Left ventricle myocardium inferior (tissue), 1 donor: Measurements from ENCODE around the gene SAPCD2. TPM values are rescaled to one million over a fixed set of nuclear protein-coding genes. Genes with fewer than 3 reads are reported as not detected.

Experiments used
- DNase-seq: peaks from one replicate; pipeline ENCODE4 v3.0.0-alpha.2; 2020
- H3K27ac ChIP-seq: fragments of 200-600 bp; replicated peaks from 2 replicates; pipeline ENCODE4 v1.8.0; 2021
- H3K27me3 ChIP-seq: fragments of 200-600 bp; 2 replicates; pipeline ENCODE4 v1.8.0; 2021; ENCODE audit warnings: low read depth
- H3K36me3 ChIP-seq: fragments of 200-600 bp; 2 replicates; pipeline ENCODE4 v1.8.0; 2021
- H3K4me1 ChIP-seq: fragments of 200-600 bp; 2 replicates; pipeline ENCODE4 v1.8.0; 2021
- H3K4me3 ChIP-seq: fragments of 200-600 bp; 2 replicates; pipeline ENCODE4 v1.8.0; 2021; ENCODE audit warnings: mild to moderate bottlenecking, moderate library complexity
- H3K9me3 ChIP-seq: fragments of 200-600 bp; replicated peaks from 2 replicates; pipeline ENCODE4 v1.8.0; 2021
- CTCF ChIP-seq: fragments of 200-600 bp; IDR thresholded peaks from 2 replicates; pipeline ENCODE4 v1.8.0; 2021; ENCODE audit warnings: antibody characterized with exemption, mild to moderate bottlenecking, borderline replicate concordance
- intact Hi-C: fragments of 100-400 bp; cut with micrococcal nuclease; formaldehyde crosslinking; loops from one replicate; pipeline ENCODE4 v1.11.0; 2022
- total RNA-seq: library from RNA; stranded (reverse); fragmentation: NEBNext Ultra II Directional; extraction: Animal tissue kit (Norgen Biotek cat#: 25700); gene quantifications from one replicate; pipeline ENCODE4 v1.2.1, GENCODE V29; 2021
- donor health status: DM: no; HTN: yes; CAD: no; lungs with severe emphysema.

The SAPCD2 gene
- total RNA-seq, 1 donor from 2014 or later = 0.25 TPM

- intact Hi-C loops = no loop called here
- Histone ChIP-seq H3K36me3 (peaks cover 25% of the 10 kb centered on the region), H3K4me1 (peaks cover 31% of the 10 kb centered on the region), H3K27me3 (no peaks in the 10 kb centered on the region), H3K9me3 (no peaks in the 10 kb centered on the region), H3K4me3 (peak overlapping the region; percentile 89), H3K27ac (peak overlapping the region; percentile 99)
- TF ChIP-seq CTCF = no peak
- peak; percentile 63 for DNase-seq
These were observed 15.7 kb upstream of the SAPCD2 start for GRCh38 chr9:137085920-137086530.

- intact Hi-C loops = no loop called here
- DNase-seq = no peak
- TF ChIP-seq CTCF = no peak
- H3K4me3 ChIP-seq = no peak overlapping the region
- no peaks in the 10 kb centered on the region for H3K27me3 ChIP-seq
- H3K4me1 ChIP-seq = peaks cover 31% of the 10 kb centered on the region
- no peaks in the 10 kb centered on the region for H3K9me3 ChIP-seq
- H3K36me3 ChIP-seq = peaks cover 37% of the 10 kb centered on the region
- peak overlapping the region; percentile 99 for H3K27ac ChIP-seq
These were observed 14.2 kb upstream of the SAPCD2 start for GRCh38 chr9:137084526-137084925.

GRCh38 chr9:137083394-137084004 is 13.1 kb upstream of the SAPCD2 start:
- Histone ChIP-seq H3K4me1 (peaks cover 41% of the 10 kb centered on the region), H3K4me3 (no peak overlapping the region), H3K27ac (peak overlapping the region; percentile 18), H3K9me3 (no peaks in the 10 kb centered on the region), H3K27me3 (no peaks in the 10 kb centered on the region), H3K36me3 (peaks cover 47% of the 10 kb centered on the region)
- no peak for TF ChIP-seq CTCF
- DNase-seq = no peak
- intact Hi-C loops = no loop called here

GRCh38 chr9:137082925-137083290 is 12.6 kb upstream of the SAPCD2 start:
- Histone ChIP-seq H3K4me1 (peaks cover 42% of the 10 kb centered on the region), H3K36me3 (peaks cover 49% of the 10 kb centered on the region), H3K4me3 (no peak overlapping the region), H3K9me3 (no peaks in the 10 kb centered on the region), H3K27me3 (no peaks in the 10 kb centered on the region), H3K27ac (no peak overlapping the region)
- DNase-seq = no peak
- intact Hi-C loops = no loop called here
- no peak for TF ChIP-seq CTCF

GRCh38 chr9:137082222-137082924 is 12.0 kb upstream of the SAPCD2 start:
- Histone ChIP-seq H3K4me3 (no peak overlapping the region), H3K36me3 (peaks cover 49% of the 10 kb centered on the region), H3K4me1 (peaks cover 39% of the 10 kb centered on the region), H3K27me3 (no peaks in the 10 kb centered on the region), H3K9me3 (no peaks in the 10 kb centered on the region), H3K27ac (no peak overlapping the region)
- no peak for TF ChIP-seq CTCF
- no peak for DNase-seq
- intact Hi-C loops = no loop called here
